Skeletal muscle tissue (tissue), 4 donors: ENCODE data around the gene BCKDHA. TPM values are rescaled to one million over a fixed set of nuclear protein-coding genes. Genes with fewer than 3 reads are reported as not detected.
"Not testable (repeated sequence)": the region's sequence is repeated elsewhere in the genome, so short reads cannot be mapped to it uniquely, and the experiment has no call there.

Experiments
- H3K27ac ChIP-seq: one replicate; pipeline ENCODE4 v1.7.0; 2013; ENCODE audit warnings: mild to moderate bottlenecking, low read depth, low read length, inconsistent platforms
- H3K27me3 ChIP-seq, 3 donors: one replicate each; pipeline ENCODE4 v1.7.0; 2013; ENCODE audit warnings: low read length in 3 of 3; ENCODE audit not compliant: control insufficient read depth in 3 of 3, insufficient read depth in 3 of 3
- H3K36me3 ChIP-seq, 3 donors: one replicate each; pipeline ENCODE4 v1.7.0; 2013; ENCODE audit warnings: low read length in 3 of 3; ENCODE audit not compliant: control insufficient read depth in 3 of 3, insufficient read depth in 3 of 3
- H3K4me1 ChIP-seq, 3 donors: one replicate each; pipeline ENCODE4 v1.7.0; 2013; ENCODE audit warnings: low read length in 3 of 3, mild to moderate bottlenecking in 3 of 3; ENCODE audit not compliant: control insufficient read depth in 3 of 3, insufficient read depth in 3 of 3
- H3K4me3 ChIP-seq, 3 donors: one replicate each; pipeline ENCODE4 v1.7.0; 2013; ENCODE audit warnings: low read length in 3 of 3
- H3K9ac ChIP-seq, 3 donors: one replicate each; pipeline ENCODE4 v1.7.0; 2013; ENCODE audit warnings: low read length in 3 of 3, mild to moderate bottlenecking in 3 of 3, moderate library complexity in 2 of 3, low read depth in 1 of 3
- H3K9me3 ChIP-seq, 3 donors: one replicate each; pipeline ENCODE4 v1.7.0; 2013; ENCODE audit warnings: low read length in 3 of 3; ENCODE audit not compliant: control insufficient read depth in 3 of 3
- total RNA-seq: library from RNA; depleted of rRNA; stranded (reverse); fragments of >200 nt; gene quantifications from one replicate; pipeline ENCODE4 v1.2.3, GENCODE V29; 2014
- donor health status: Osteomylitis.

The BCKDHA gene
- total RNA-seq, 1 donor from 2014 or later, result 46.4 TPM

DNA sequence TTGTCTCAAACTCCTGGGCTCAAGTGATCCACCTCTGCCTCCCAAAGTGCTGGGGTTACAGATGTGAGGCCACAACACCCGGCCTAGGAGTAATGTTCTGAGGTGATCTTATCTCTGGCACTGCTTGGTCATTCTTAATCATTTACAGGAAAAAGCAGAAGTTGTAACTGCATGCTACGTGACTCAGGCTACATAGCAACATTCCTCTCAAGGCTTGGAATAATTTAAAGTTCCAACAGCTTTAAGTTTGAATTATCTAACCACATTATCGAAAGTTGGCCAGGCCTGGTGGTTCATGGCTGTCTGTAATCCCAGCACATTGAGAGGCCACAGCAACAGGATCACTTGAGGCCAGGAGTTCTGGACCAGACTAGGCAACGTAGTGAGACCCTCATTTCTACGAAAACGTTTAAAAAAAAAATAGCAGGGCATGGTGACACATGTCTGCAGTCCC lies 29.7 kb upstream of the BCKDHA start:
- no peak overlapping the region for H3K4me3 ChIP-seq
- no peaks in the 10 kb centered on the region for H3K27me3 ChIP-seq
- H3K27ac ChIP-seq, result peak overlapping the region; percentile 8
- peaks cover 11 to 17% (median 13%) of the 10 kb centered on the region in 3 donors for H3K4me1 ChIP-seq
- no peaks in the 10 kb centered on the region for H3K36me3 ChIP-seq
- no peaks in the 10 kb centered on the region for H3K9me3 ChIP-seq
- no peak overlapping the region for H3K9ac ChIP-seq

DNA sequence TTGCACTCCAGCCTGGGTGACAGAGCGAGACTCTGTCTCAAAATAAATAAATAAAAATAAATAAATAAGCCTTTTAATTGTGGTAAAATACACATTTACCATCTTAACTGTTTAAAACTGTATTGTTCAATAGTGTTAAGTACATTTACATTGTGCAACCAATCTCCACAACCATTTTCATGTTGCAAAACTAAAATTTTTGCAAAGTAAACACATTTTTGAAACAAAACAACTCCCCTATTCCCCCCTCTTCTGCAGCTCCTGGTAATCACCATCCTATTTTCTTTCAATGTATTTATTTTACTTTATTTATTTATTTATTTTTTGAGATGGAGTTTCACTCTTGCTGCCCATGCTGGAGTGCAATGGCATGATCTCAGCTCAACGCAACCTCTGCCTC lies 27.8 kb upstream of the BCKDHA start:
- peaks cover 7 to 15% (median 10%) of the 10 kb centered on the region in 3 donors for H3K4me1 ChIP-seq
- H3K9ac ChIP-seq, result no peak overlapping the region

DNA sequence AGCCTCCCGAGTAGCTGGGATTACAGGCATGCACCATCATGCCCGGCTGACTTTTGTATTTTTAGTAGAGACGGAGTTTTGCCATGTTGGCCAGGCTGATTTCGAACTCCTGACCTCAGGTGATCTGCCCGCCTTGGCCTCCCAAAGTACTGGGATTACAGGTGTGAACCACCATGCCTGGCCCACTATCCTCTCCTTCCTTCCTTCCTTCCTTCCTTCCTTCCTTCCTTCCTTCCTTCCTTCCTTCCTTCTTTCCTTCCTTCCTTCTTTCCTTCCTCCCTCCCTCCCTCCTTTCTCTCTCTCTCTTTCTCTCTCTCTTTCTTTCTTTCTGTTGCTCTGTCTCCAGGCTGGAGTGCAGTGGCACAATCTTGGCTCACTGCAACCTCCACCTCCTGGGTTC lies 26.5 kb upstream of the BCKDHA start:
- H3K4me1 ChIP-seq, result peaks cover 8 to 14% (median 9%) of the 10 kb centered on the region in 3 donors
- H3K27me3 ChIP-seq, H3K4me3 ChIP-seq, H3K27ac ChIP-seq, H3K9ac ChIP-seq, H3K36me3 ChIP-seq, H3K9me3 ChIP-seq: not testable (repeated sequence)

More for the DNA sequence above, 27.8 kb upstream of the BCKDHA start:
- no peak overlapping the region for H3K27ac ChIP-seq
- H3K27me3 ChIP-seq, result peaks cover 0 to under 1% (median 0%) of the 10 kb centered on the region in 3 donors
- no peak overlapping the region for H3K4me3 ChIP-seq
- H3K9me3 ChIP-seq, result no peaks in the 10 kb centered on the region
- no peaks in the 10 kb centered on the region for H3K36me3 ChIP-seq

DNA sequence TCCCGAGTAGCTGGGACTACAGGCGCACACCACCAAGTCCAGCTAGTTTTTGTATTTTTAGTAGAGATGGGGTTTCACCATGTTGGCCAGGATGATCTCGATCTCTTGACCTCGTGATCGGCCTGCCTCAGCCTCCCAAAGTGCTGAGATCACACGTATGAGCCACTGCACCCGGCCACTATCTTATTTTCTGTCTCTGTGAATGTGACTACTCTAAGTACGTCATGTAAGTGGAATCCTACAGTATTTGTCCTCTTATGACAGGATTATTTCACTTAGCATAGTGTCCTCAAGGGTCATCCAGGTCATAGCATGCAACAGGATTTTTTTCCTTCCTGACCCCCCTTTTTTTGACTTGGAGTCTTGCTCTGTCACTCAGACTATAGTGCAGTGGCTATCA lies 26.1 kb upstream of the BCKDHA start:
- Histone ChIP-seq H3K9me3 (no peaks in the 10 kb centered on the region), H3K27ac (no peak overlapping the region), H3K27me3 (peaks cover 0 to 8% (median 4%) of the 10 kb centered on the region in 3 donors), H3K9ac (no peak overlapping the region), H3K4me3 (no peak overlapping the region), H3K4me1 (peaks cover 10 to 17% (median 12%) of the 10 kb centered on the region in 3 donors), H3K36me3 (no peaks in the 10 kb centered on the region)

- Histone ChIP-seq H3K36me3 (no peaks in the 10 kb centered on the region), H3K27ac (no peak overlapping the region), H3K9me3 (no peaks in the 10 kb centered on the region), H3K4me3 (no peak overlapping the region), H3K4me1 (peaks cover 10 to 24% (median 18%) of the 10 kb centered on the region in 3 donors), H3K27me3 (peaks cover 0 to 8% (median 7%) of the 10 kb centered on the region in 3 donors), H3K9ac (no peak overlapping the region)
These were observed 25.1 kb upstream of the BCKDHA start for GRCh38 chr19:41372501-41372900.

- H3K9ac ChIP-seq, result peak overlapping the region in 1 of 3 donors; percentile 33
- no peaks in the 10 kb centered on the region for H3K9me3 ChIP-seq
- no peaks in the 10 kb centered on the region for H3K36me3 ChIP-seq
- no peak overlapping the region for H3K27ac ChIP-seq
- peaks cover 10 to 24% (median 18%) of the 10 kb centered on the region in 3 donors for H3K4me1 ChIP-seq
- H3K27me3 ChIP-seq, result peaks cover 0 to 8% (median 7%) of the 10 kb centered on the region in 3 donors
- H3K4me3 ChIP-seq, result no peak overlapping the region
These were observed 23.6 kb upstream of the BCKDHA start for GRCh38 chr19:41373993-41374392.

DNA sequence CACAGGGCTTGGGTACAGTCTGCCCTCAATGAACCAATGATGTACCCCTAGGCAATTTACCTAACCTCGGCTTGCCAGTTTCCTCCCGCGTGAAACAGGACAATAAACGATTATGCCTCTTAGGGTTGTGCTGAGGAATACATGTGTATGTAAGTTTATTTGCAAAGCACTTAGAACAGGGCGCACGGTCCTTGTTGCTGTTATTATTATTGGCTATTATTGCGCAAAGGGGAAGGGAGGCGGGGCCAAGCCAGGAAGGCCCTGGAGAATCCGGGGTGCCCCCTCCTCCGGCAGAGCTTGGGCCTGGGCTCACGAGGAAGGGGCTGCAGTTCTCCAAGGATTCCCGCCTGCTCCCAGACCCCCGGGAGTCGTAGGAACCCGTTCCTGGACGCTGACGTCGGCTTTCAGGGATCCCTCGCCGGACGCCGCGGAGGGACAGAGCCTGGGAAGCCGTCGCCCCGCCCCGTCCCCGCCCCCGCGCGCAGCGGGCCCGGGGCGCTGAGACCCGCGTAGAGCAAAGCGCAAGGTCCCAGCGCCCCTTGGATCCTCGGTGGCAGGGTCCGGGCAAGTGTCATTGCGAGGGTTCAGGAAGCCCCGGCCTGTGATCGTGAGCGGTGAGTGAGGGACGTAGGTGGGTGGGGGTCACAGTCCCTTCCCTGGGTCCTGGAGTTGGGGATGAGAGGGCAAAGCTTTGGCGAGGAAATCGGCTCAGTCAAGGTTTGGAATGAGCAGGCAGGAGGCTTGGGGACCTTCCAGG lies 21.2 kb upstream of the BCKDHA start, which contains the start of gene TMEM91:
TMEM91 (plus strand) TSS at position 293 of the 757 bp plus-strand sequence. CDS start 1,777 bp downstream, outside the sequence.
- peaks cover 10 to 29% (median 18%) of the 10 kb centered on the region in 3 donors for H3K4me1 ChIP-seq
- peak within 1 kb of the TSS; percentile 19 for H3K27ac ChIP-seq
- no peaks in the 10 kb centered on the region for H3K9me3 ChIP-seq

DNA sequence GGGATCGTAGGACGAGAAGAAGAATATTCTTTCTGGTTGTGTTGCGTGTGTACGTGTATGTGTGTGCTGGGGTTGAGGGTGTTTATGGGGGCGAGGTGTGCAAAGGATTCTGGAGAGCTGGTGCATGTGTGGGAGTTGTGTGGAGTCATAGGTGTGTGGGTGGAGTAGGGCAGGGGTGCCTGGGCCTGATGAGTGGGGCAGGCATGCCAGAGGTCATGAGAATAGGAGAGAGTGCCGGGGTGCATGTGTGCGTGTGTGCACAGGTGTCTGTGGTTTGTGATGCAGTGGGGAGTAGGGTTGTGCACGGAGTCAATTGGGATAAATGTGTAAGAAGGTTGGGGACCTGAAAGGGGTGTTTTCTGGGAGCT lies 20.6 kb upstream of the BCKDHA start:
- peaks cover 0 to 8% (median 7%) of the 10 kb centered on the region in 3 donors for H3K27me3 ChIP-seq
- peaks cover 10 to 29% (median 18%) of the 10 kb centered on the region in 3 donors for H3K4me1 ChIP-seq
- H3K36me3 ChIP-seq, result no peaks in the 10 kb centered on the region
- H3K9me3 ChIP-seq, result no peaks in the 10 kb centered on the region
- no peak overlapping the region for H3K27ac ChIP-seq
- peak overlapping the region in 2 of 3 donors; percentile 70 to 72 for H3K9ac ChIP-seq
- H3K4me3 ChIP-seq, result peak overlapping the region; percentile 64 to 74 (median 70)

More for the DNA sequence above, 21.2 kb upstream of the BCKDHA start, which contains the start of gene TMEM91:
- Histone ChIP-seq H3K9ac (peak within 1 kb of the TSS; percentile 69 to 72 (median 70)), H3K4me3 (peak within 1 kb of the TSS; percentile 64 to 74 (median 70)), H3K36me3 (no peaks in the 10 kb centered on the region), H3K27me3 (peaks cover 0 to 8% (median 7%) of the 10 kb centered on the region in 3 donors)

DNA sequence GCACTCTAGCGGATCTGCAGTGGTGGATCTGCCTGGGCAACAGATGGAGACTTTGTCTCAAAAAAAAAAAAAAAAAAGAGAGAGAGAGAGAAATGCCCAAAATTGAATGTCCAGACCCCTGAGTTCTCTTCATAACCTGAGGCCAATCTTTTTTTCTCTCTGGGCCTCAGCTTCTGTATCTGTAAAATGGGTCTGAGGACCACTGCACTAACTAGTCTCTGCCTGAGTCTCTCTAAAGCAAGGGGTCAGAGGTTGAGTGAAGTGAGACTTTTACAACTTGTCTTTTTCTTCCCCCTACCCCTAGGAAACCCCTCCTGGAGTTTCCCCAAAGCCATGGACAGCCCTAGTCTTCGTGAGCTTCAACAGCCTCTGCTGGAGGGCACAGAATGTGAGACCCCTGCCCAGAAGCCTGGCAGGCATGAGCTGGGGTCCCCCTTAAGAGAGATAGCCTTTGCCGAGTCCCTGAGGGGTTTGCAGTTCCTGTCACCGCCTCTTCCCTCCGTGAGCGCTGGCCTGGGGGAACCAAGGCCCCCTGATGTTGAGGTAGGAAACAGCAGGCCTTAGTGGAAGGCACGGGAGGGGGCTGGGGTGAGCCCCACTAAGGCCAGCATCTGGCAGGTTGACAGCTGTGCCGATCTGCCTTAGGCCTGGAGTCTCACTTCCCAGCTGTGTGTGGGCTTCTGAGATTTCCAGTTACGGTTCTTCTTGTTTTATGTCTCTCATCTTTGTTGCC lies 19.5 kb upstream of the BCKDHA start:
- peak overlapping the region in 1 of 3 donors; percentile 8 for H3K9ac ChIP-seq
- no peaks in the 10 kb centered on the region for H3K9me3 ChIP-seq
- peaks cover 0 to 8% (median 7%) of the 10 kb centered on the region in 3 donors for H3K27me3 ChIP-seq
- H3K36me3 ChIP-seq, result peaks cover 0 to 3% (median 2%) of the 10 kb centered on the region in 3 donors
- H3K4me3 ChIP-seq, result no peak overlapping the region
- H3K4me1 ChIP-seq, result peaks cover 10 to 29% (median 18%) of the 10 kb centered on the region in 3 donors
- no peak overlapping the region for H3K27ac ChIP-seq
